ENCODE data around the gene PDE6C. TPM values are rescaled to one million over a fixed set of nuclear protein-coding genes. Genes with fewer than 3 reads are reported as not detected.

PDE6C gene
- total RNA-seq, 2 donors from 2014 or later, result not detected

GRCh38 chr10:93629647-93630305, 17.4 kb downstream of the PDE6C start:
- H3K4me1 Mint-ChIP-seq (ENCODE audit: low read depth in 2 of 2), result no peaks in the 10 kb centered on the region
- H3K27ac Mint-ChIP-seq, result no peak overlapping the region
- H3K27me3 Mint-ChIP-seq, result peaks cover 9 to 11% of the 10 kb centered on the region in 2 donors
- H3K9me3 Mint-ChIP-seq, result no peaks in the 10 kb centered on the region
- H3K36me3 Mint-ChIP-seq, result no peaks in the 10 kb centered on the region
- DNase-seq (ENCODE audit: low spot score), result no peak
- no peak overlapping the region for H3K4me3 Mint-ChIP-seq
- no peak for ATAC-seq

GRCh38 chr10:93630625-93631557, 18.6 kb downstream of the PDE6C start:
- Mint-ChIP-seq H3K4me1 (ENCODE audit: low read depth in 2 of 2) (no peaks in the 10 kb centered on the region), H3K36me3 (no peaks in the 10 kb centered on the region), H3K4me3 (no peak overlapping the region), H3K27ac (no peak overlapping the region), H3K9me3 (no peaks in the 10 kb centered on the region), H3K27me3 (peaks cover 9 to 11% of the 10 kb centered on the region in 2 donors)
- no peak for DNase-seq (ENCODE audit: low spot score)
- peak; percentile 17 to 48 for ATAC-seq

- Mint-ChIP-seq H3K4me3 (no peak overlapping the region), H3K4me1 (ENCODE audit: low read depth in 2 of 2) (no peaks in the 10 kb centered on the region), H3K9me3 (peaks cover 5% of the 10 kb centered on the region), H3K36me3 (no peaks in the 10 kb centered on the region), H3K27ac (no peak overlapping the region), H3K27me3 (peaks cover 17 to 47% of the 10 kb centered on the region in 2 donors)
- DNase-seq (ENCODE audit: low spot score), result no peak
- ATAC-seq, result no peak
Observed at GRCh38 chr10:93639791-93640190, 27.5 kb downstream of the PDE6C start.

- H3K4me1 Mint-ChIP-seq (ENCODE audit: low read depth in 2 of 2), result no peaks in the 10 kb centered on the region
- no peaks in the 10 kb centered on the region for H3K9me3 Mint-ChIP-seq
- no peak overlapping the region for H3K4me3 Mint-ChIP-seq
- DNase-seq (ENCODE audit: low spot score) (no peak), ATAC-seq (no peak)
- H3K27ac Mint-ChIP-seq, result no peak overlapping the region
- peaks cover 0 to 2% of the 10 kb centered on the region in 2 donors for H3K27me3 Mint-ChIP-seq
- no peaks in the 10 kb centered on the region for H3K36me3 Mint-ChIP-seq
Observed at GRCh38 chr10:93652857-93653256, 40.5 kb downstream of the PDE6C start.

GRCh38 chr10:93654201-93654600, 41.9 kb downstream of the PDE6C start:
- Mint-ChIP-seq H3K9me3 (no peaks in the 10 kb centered on the region), H3K4me3 (no peak overlapping the region), H3K27ac (no peak overlapping the region), H3K27me3 (peaks cover 0 to 2% of the 10 kb centered on the region in 2 donors), H3K36me3 (peaks cover 2% of the 10 kb centered on the region), H3K4me1 (ENCODE audit: low read depth in 2 of 2) (no peaks in the 10 kb centered on the region)
- no peak for ATAC-seq
- no peak for DNase-seq (ENCODE audit: low spot score)

- ATAC-seq, result no peak
- no peaks in the 10 kb centered on the region for H3K27me3 Mint-ChIP-seq
- peaks cover 6% of the 10 kb centered on the region for H3K36me3 Mint-ChIP-seq
- no peaks in the 10 kb centered on the region for H3K9me3 Mint-ChIP-seq
- H3K4me3 Mint-ChIP-seq, result no peak overlapping the region
- no peak for DNase-seq (ENCODE audit: low spot score)
- H3K27ac Mint-ChIP-seq, result no peak overlapping the region
- H3K4me1 Mint-ChIP-seq (ENCODE audit: low read depth in 2 of 2), result no peaks in the 10 kb centered on the region
Observed at GRCh38 chr10:93656155-93656554, 43.8 kb downstream of the PDE6C start.

GRCh38 chr10:93657757-93658156, 45.4 kb downstream of the PDE6C start:
- H3K27me3 Mint-ChIP-seq, result no peaks in the 10 kb centered on the region
- peaks cover 6% of the 10 kb centered on the region for H3K36me3 Mint-ChIP-seq

GRCh38 chr10:93666030-93666429, 53.7 kb downstream of the PDE6C start:
- Mint-ChIP-seq H3K36me3 (peaks cover 12% of the 10 kb centered on the region), H3K27me3 (no peaks in the 10 kb centered on the region), H3K4me1 (ENCODE audit: low read depth in 2 of 2) (no peaks in the 10 kb centered on the region), H3K9me3 (no peaks in the 10 kb centered on the region), H3K27ac (no peak overlapping the region), H3K4me3 (no peak overlapping the region)
- ATAC-seq (no peak), DNase-seq (ENCODE audit: low spot score) (no peak)

More at GRCh38 chr10:93657757-93658156, 45.4 kb downstream of the PDE6C start:
- Mint-ChIP-seq H3K4me1 (ENCODE audit: low read depth in 2 of 2) (no peaks in the 10 kb centered on the region), H3K27ac (no peak overlapping the region), H3K9me3 (no peaks in the 10 kb centered on the region), H3K4me3 (no peak overlapping the region)
- DNase-seq (ENCODE audit: low spot score), result no peak
- no peak for ATAC-seq

- DNase-seq (ENCODE audit: low spot score), result no peak
- Mint-ChIP-seq H3K36me3 (peaks cover 12% of the 10 kb centered on the region), H3K4me1 (ENCODE audit: low read depth in 2 of 2) (no peaks in the 10 kb centered on the region), H3K9me3 (no peaks in the 10 kb centered on the region), H3K4me3 (no peak overlapping the region), H3K27me3 (no peaks in the 10 kb centered on the region), H3K27ac (no peak overlapping the region)
- ATAC-seq, result no peak
Observed at GRCh38 chr10:93667795-93668194, 55.5 kb downstream of the PDE6C start.

- peaks cover 0 to 2% of the 10 kb centered on the region in 2 donors for H3K4me1 Mint-ChIP-seq (ENCODE audit: low read depth in 2 of 2)
- DNase-seq (ENCODE audit: low spot score) (no peak), ATAC-seq (no peak)
- H3K27ac Mint-ChIP-seq, result no peak overlapping the region
- no peak overlapping the region for H3K4me3 Mint-ChIP-seq
- H3K27me3 Mint-ChIP-seq, result no peaks in the 10 kb centered on the region
- H3K9me3 Mint-ChIP-seq, result no peaks in the 10 kb centered on the region
- H3K36me3 Mint-ChIP-seq, result peaks cover 18% of the 10 kb centered on the region
Observed at GRCh38 chr10:93670372-93670771, 58.0 kb downstream of the PDE6C start.

GRCh38 chr10:93671042-93671441, 58.7 kb downstream of the PDE6C start:
- ATAC-seq, result no peak
- no peak for DNase-seq (ENCODE audit: low spot score)
- peaks cover 18% of the 10 kb centered on the region for H3K36me3 Mint-ChIP-seq
- H3K27me3 Mint-ChIP-seq, result no peaks in the 10 kb centered on the region
- H3K4me3 Mint-ChIP-seq, result no peak overlapping the region
- H3K4me1 Mint-ChIP-seq (ENCODE audit: low read depth in 2 of 2), result peaks cover 0 to 2% of the 10 kb centered on the region in 2 donors
- H3K27ac Mint-ChIP-seq, result no peak overlapping the region
- H3K9me3 Mint-ChIP-seq, result no peaks in the 10 kb centered on the region

GRCh38 chr10:93672022-93672678, 59.8 kb downstream of the PDE6C start:
- Mint-ChIP-seq H3K27ac (no peak overlapping the region), H3K4me3 (no peak overlapping the region), H3K27me3 (no peaks in the 10 kb centered on the region), H3K36me3 (peaks cover 18% of the 10 kb centered on the region), H3K9me3 (no peaks in the 10 kb centered on the region), H3K4me1 (ENCODE audit: low read depth in 2 of 2) (peaks cover 0 to 2% of the 10 kb centered on the region in 2 donors)
- DNase-seq (ENCODE audit: low spot score) (no peak), ATAC-seq (no peak)

- no peaks in the 10 kb centered on the region for H3K9me3 Mint-ChIP-seq
- H3K4me3 Mint-ChIP-seq, result no peak overlapping the region
- no peaks in the 10 kb centered on the region for H3K27me3 Mint-ChIP-seq
- H3K36me3 Mint-ChIP-seq, result peaks cover 22% of the 10 kb centered on the region
- H3K4me1 Mint-ChIP-seq (ENCODE audit: low read depth in 2 of 2), result peaks cover 0 to 2% of the 10 kb centered on the region in 2 donors
- H3K27ac Mint-ChIP-seq, result no peak overlapping the region
- ATAC-seq (no peak), DNase-seq (ENCODE audit: low spot score) (no peak)
Observed at GRCh38 chr10:93672890-93673289, 60.6 kb downstream of the PDE6C start.

- Mint-ChIP-seq H3K27ac (no peak overlapping the region), H3K27me3 (no peaks in the 10 kb centered on the region), H3K36me3 (peaks cover 20% of the 10 kb centered on the region), H3K9me3 (no peaks in the 10 kb centered on the region), H3K4me3 (no peak overlapping the region), H3K4me1 (ENCODE audit: low read depth in 2 of 2) (peaks cover 0 to 2% of the 10 kb centered on the region in 2 donors)
- ATAC-seq, result no peak
- no peak for DNase-seq (ENCODE audit: low spot score)
Observed at GRCh38 chr10:93673791-93674190, 61.5 kb downstream of the PDE6C start.

All from natural killer cell treated with Interleukin-12 subunit alpha and Interleukin-12 subunit beta and Interleukin-15 and Interleukin-18, amount 100 ng/mL, for 72 hours (primary cell).